GM19193 (cell line): ENCODE results near the gene C10orf67.

ENCODE experiments used
- POLR2A ChIP-seq: IDR thresholded peaks from 4 replicates; pipeline ENCODE4 v1.6.1; 2011; ENCODE audit not compliant: insufficient read depth, insufficient read length; ENCODE audit errors: extremely low read depth

Gene C10orf67

DNA sequence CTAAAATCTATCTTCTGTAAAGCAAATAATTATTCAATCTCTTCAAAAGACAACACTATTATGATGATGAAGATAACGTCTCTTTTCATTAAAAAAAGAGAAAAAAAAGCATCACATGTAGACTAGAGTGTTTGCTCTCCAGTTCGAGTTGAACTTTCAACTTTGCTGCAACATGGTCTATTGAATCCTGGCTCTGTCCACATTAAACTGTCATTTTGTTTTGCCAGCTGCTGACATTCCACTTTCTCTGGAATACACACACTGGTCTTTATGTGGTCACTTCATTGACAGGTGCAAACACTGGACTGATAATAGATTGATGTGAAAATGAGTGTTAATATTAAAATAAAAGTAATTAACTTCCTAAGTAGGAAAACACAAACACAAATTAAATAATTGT, 90.8 kb downstream of the C10orf67 start:
- no peak for TF ChIP-seq POLR2A

DNA sequence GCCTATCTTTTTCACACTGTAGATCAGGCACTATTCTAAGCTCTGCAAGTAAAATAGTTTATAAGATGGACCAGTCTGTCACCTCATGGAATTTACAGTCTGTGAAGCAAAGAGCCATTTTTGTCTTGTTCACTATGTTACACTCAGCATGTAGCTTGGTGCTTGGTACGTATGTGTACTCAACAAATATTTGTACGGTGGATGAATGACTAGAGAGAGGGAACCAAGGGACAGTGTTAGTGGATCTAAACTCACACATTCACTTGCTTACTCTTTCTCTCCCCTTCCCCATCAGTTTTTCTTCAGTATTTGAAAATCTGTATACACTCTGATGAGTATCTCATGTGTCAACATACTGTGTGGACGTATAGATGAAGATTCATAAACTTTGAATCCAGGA, 106.6 kb downstream of the C10orf67 start:
- no peak for TF ChIP-seq POLR2A

DNA sequence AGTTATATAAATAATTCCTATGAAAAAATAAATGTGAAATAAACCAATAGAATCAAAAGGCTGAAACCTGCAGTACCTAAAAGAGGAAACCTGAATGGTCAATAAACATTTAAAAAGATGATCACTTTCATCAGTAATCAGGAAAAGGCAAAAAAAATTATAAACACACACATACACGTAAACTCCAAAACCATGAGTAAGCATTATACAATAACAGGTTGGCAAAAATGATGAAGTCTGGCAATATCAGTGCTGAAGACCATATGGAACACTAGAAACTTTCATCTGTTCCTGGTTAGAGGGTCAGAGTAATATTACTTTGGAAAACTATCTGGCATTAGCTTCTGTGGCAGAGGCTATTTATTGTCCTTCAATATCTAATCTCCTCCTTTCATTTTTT, 114.0 kb downstream of the C10orf67 start:
- no peak for TF ChIP-seq POLR2A

DNA sequence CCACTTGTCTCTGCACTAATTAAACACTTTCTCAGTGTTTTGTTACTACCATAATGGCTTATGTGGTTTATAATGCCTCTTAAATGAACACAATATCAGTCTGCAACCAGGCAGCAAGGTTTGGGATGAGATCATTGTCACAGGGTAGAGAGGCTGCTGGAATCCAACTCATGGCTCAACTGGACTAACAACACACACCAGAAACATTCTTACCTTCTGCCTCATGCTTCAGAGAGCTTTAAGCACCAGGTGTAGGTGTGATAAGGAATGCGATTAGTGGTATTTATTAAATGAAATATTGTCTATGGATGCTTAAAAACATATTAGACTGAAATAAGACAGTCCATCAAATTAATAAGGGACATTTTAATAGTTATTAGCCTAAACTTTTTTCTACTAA, 127.1 kb downstream of the C10orf67 start:
- TF ChIP-seq POLR2A: no peak

DNA sequence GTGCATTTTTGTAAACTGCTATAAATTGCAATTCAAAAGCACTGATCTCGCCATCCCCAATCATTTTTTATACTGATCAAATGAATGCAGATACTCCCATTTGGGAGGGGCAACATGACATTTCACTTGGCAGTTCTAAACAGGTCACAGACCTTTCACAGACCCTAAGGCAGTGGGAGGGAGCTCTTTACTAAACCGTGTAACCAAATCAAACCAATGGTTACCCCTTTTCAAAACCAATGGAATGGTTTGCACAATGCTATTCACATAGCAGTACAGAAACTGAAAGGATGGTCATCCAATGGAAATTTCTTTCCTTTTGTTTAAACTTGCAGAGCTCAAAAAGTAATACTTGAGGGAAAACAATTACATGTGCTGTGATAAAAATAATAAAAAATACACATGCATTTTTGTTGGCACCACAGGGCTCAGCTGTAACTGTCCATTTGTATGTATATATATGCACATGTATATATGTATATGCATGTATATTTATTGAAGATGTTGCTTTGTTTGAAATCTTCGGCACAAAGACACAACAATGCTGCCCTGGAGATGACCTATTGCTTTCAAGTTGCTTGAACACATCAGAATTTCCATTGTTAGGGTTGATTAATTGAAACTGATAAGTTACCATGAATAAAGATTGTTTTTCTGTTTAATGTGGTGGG, 138.5 kb downstream of the C10orf67 start:
- TF ChIP-seq POLR2A: no peak

- TF ChIP-seq POLR2A: no peak
Observed at GRCh38 chr10:23204773-23205172, 139.8 kb downstream of the C10orf67 start.

- TF ChIP-seq POLR2A: no peak
Observed at GRCh38 chr10:23203369-23204325, 140.9 kb downstream of the C10orf67 start.

- TF ChIP-seq POLR2A: no peak
Observed at GRCh38 chr10:23202779-23203178, 141.8 kb downstream of the C10orf67 start.

GRCh38 chr10:23201837-23202236, 142.8 kb downstream of the C10orf67 start:
- no peak for TF ChIP-seq POLR2A

DNA sequence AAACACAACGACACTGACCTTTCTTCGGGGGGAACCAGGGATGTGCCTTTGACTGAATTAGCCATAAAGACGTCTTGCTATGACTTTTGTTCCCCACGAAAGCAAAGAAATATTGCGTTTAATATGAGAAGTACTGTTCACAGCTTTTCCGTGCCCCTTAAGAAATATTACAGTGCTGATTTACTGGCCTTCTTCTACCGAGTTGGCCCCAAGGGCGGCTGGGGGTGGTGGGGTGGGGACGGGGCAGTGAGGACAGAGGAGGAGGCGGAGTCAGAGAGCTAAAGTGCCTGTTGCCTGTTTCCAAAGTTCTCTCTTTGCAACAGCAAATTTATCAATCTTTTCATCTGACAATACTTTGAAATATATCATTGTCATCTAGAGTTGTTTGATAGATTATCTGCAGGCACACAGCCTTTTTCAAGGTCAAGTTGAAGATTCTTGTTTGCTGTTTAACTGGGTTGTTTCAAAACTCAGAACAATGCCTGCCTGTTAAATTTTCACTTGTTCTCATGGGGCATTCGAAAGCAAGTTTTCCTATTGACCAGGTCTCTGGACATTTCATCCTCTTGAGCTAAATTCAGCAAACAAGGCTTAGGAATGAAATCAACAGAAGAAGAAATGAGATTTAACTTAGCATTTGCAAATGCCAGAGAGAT, 143.5 kb downstream of the C10orf67 start:
- TF ChIP-seq POLR2A: no peak

DNA sequence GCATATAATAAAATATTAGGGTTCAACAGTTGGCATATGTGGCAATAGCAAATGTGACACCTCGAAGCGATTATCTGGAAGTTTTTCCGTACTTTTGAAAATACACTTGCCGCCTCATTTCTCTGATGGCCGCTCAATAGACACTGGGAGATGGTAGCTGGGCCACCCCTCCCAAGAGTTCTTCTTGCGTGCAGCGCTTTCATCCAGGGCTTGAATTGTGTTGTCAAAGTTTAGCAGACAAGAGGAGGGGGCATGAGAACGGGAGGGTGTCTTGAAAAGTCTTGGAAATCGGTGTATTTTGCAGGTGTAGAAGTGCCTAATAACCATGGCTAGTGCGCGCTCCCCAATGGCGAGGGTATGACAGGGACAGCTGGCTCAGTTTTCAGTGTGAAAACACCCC, 144.0 kb downstream of the C10orf67 start:
- TF ChIP-seq POLR2A: no peak

DNA sequence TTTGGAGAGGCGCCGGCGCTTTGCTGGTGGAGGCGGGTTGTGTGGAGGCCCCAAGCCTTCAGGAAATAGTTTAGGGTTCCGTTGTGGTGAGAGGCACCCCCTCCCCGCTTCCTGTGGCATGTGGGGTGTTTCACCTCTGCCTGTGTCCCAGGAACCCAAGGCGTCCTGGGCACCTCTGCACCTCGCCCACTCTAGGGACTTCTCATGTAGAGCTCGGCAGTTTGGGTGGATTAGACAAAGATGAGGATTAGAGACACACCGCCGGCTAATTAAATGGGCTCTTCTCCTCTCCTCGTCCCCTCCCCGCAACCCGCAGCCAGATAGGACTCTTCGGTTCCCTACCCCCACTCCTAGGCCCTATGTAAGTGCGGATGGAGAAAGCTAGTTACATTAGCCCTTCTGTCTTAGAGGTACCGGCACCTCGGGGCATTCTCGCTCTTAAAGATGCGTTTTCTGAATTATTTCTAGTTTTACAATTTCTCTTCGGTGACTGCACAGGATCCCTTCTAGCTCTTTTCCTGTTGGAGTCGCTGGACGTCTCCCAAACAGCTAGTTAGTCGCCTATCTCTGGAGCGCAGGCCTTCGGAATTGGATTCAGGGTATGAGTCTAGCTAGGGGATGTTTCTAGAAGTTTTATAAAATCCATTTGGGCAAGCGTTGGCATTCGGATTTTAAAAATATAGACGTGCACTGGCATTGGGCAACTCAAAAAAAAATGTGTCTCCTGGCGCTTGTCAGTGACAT, 144.7 kb downstream of the C10orf67 start:
- no peak for TF ChIP-seq POLR2A

- no peak for TF ChIP-seq POLR2A
Observed at GRCh38 chr10:23198940-23199767, 145.4 kb downstream of the C10orf67 start.

GRCh38 chr10:23198610-23198939, 146.0 kb downstream of the C10orf67 start:
- TF ChIP-seq POLR2A: no peak
